ENCODE measurements around the gene ITCH. TPM values are rescaled to one million over a fixed set of nuclear protein-coding genes. Genes with fewer than 3 reads are reported as not detected.

Gene ITCH
- total and polyA plus RNA-seq, 2 of the 8 experiments (the other 6 are each of a cell fraction or from before 2014, with no cell fraction given): 3.9 to 45.2 TPM

DNA sequence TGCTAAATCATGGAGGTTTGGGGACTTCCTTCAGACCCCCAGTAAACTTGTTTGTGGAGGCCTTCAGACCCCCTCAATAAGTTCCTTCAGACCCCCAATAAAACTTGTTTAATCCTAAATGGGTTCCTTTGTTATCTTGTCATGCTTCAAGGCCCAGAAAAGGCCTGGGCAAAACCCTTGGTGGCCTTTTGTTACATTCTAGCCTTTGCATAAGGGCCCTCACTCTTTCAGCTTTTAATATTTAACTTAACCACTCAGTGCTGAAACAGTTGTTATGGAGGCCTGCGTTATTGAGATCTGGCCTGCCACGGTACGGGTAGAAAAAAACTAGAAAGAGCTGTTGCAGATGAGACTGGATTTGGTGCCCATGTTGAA is 148.8 kb downstream of the ITCH start:
- Histone ChIP-seq H3K4ac (replicated peaks; ENCODE audit: insufficient read length, low read depth, low read length) (no peak overlapping the region), H3K4me3 (ENCODE audit: extremely low read depth in 1 of 4, insufficient read depth in 2 of 4, low read depth in 3 of 4, low read length in 4 of 4) (no peak overlapping the region), H4K8ac (ENCODE audit: extremely low read depth, insufficient read depth, low read length) (no peak overlapping the region), H3K79me2 (ENCODE audit: control insufficient read depth in 1 of 2, insufficient read depth in 2 of 2, low read length in 2 of 2) (peaks cover 0 to 2% of the 10 kb centered on the region in 2 experiments; a peak in 2 of 4 replicates), H2AFZ (ENCODE audit: low read length) (no peak overlapping the region), H2BK12ac (ENCODE audit: low read depth, low read length) (no peak overlapping the region), H4K5ac (ENCODE audit: insufficient read length, low read depth, low read length) (no peak overlapping the region), H3K23me2 (ENCODE audit: low read depth, low read length) (peaks cover 9% of the 10 kb centered on the region), H2BK5ac (ENCODE audit: low read depth, low read length) (no peak overlapping the region), H2AK5ac (ENCODE audit: low read depth, low read length) (no peak overlapping the region), H3K4me2 (ENCODE audit: insufficient read depth in 1 of 2, low read depth in 2 of 2, low read length in 2 of 2) (no peak overlapping the region), H2BK15ac (ENCODE audit: low read length) (no peak overlapping the region), H3K56ac (replicated peaks; ENCODE audit: insufficient read length, low read depth, low read length) (no peak overlapping the region), H4K20me1 (replicated peaks in 1 of 2; ENCODE audit: control insufficient read depth in 1 of 2, insufficient read depth in 2 of 2, low read length in 2 of 2) (peaks cover 3% of the 10 kb centered on the region in 2 experiments), H3K79me1 (ENCODE audit: low read depth, low read length) (no peaks in the 10 kb centered on the region), H2BK20ac (ENCODE audit: low read length) (no peak overlapping the region), H3K9ac (replicated peaks in 1 of 4; ENCODE audit: extremely low read depth in 1 of 4, low read depth in 3 of 4, low read length in 3 of 4) (no peak overlapping the region), H2BK120ac (replicated peaks; ENCODE audit: low read depth, low read length) (no peak overlapping the region), H3K4me1 (replicated peaks in 1 of 4; ENCODE audit: control insufficient read depth in 3 of 4, insufficient read depth in 4 of 4, low read length in 3 of 4) (peaks cover 0 to 3% (median 3%) of the 10 kb centered on the region in 4 experiments; a peak in 3 of 7 replicates), H3K27ac (ENCODE audit: low read depth, low read length) (no peak overlapping the region), H3K9me3 (ENCODE audit: insufficient read depth in 2 of 2, low read depth in 1 of 2, low read length in 1 of 2) (no peaks in the 10 kb centered on the region), H3K18ac (ENCODE audit: extremely low read depth, low read length) (no peak overlapping the region), H3K27me3 (replicated peaks in 1 of 4; ENCODE audit: control insufficient read depth in 3 of 4, extremely low read depth in 1 of 4, insufficient read depth in 3 of 4, low read length in 3 of 4) (no peaks in the 10 kb centered on the region), H4K91ac (replicated peaks; ENCODE audit: insufficient read length, low read length) (no peak overlapping the region), H3K36me3 (ENCODE audit: control insufficient read depth in 2 of 4, insufficient read depth in 4 of 4, low read length in 3 of 4) (peaks cover 0 to 17% (median 5%) of the 10 kb centered on the region in 4 experiments; a peak in 2 of 8 replicates), H3K14ac (ENCODE audit: insufficient read length) (no peak overlapping the region), H3K23ac (ENCODE audit: insufficient read length) (no peak overlapping the region)
- ChIA-PET POLR2A (ENCODE audit: partially characterized antibody) (no interaction called here), CTCF (ENCODE audit: partially characterized antibody) (interaction anchor here (0.6 to 1.6 kb wide), 3 partner anchors 11 to 47 kb away, joined by 3 to 5 read pairs (median 3); no protein-coding TSS in a partner anchor)
- FAIRE-seq (no peak), DNase-seq (ENCODE audit: low read depth in 1 of 2, low spot score in 2 of 2) (no peak)
- 94% methylated on average over 3 of the region's 3 CpGs; no CpG with 5 or more reads in 1 of the 2 experiments for WGBS, 2 experiments (ENCODE audit: extremely low coverage in 1 of 2, insufficient coverage in 1 of 2, insufficient read length in 1 of 2, insufficient replicate concordance in 2 of 2, low coverage in 1 of 2, low lambda C conversion rate in 2 of 2, missing lambda C conversion rate in 1 of 2)
- no peak for TF ChIP-seq EGR1 (IDR thresholded peaks at IDR 0.05; ENCODE audit: borderline replicate concordance, low read depth, low read length)
- TF ChIP-seq, protein P1, sequence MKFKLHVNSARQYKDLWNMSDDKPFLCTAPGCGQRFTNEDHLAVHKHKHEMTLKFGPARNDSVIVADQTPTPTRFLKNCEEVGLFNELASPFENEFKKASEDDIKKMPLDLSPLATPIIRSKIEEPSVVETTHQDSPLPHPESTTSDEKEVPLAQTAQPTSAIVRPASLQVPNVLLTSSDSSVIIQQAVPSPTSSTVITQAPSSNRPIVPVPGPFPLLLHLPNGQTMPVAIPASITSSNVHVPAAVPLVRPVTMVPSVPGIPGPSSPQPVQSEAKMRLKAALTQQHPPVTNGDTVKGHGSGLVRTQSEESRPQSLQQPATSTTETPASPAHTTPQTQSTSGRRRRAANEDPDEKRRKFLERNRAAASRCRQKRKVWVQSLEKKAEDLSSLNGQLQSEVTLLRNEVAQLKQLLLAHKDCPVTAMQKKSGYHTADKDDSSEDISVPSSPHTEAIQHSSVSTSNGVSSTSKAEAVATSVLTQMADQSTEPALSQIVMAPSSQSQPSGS (IDR thresholded peaks at IDR 0.05; ENCODE audit: low read length): no peak
- no peak for TF ChIP-seq TEAD4 (IDR thresholded peaks at IDR 0.05; ENCODE audit: low read depth, low read length)
- TF ChIP-seq RFX5 (IDR thresholded peaks at IDR 0.05; ENCODE audit: borderline replicate concordance, low read depth, low read length): no peak
- TF ChIP-seq SAP30 (IDR thresholded peaks at IDR 0.05; ENCODE audit: insufficient read depth, insufficient replicate concordance, low read length): no peak
- no peak for TF ChIP-seq KDM4A (IDR thresholded peaks at IDR 0.05; ENCODE audit: low read depth, low read length, severe bottlenecking)
- TF ChIP-seq EP300 (IDR thresholded peaks at IDR 0.05; ENCODE audit: borderline replicate concordance in 1 of 2, low read depth in 2 of 2, low read length in 2 of 2): no peak
- no peak for TF ChIP-seq NANOG (IDR thresholded peaks at IDR 0.05; ENCODE audit: insufficient read depth, low read depth, low read length, poor library complexity, severe bottlenecking)
- TF ChIP-seq TCF12 (IDR thresholded peaks at IDR 0.05; ENCODE audit: low read depth, low read length): no peak
- TF ChIP-seq SP1 (IDR thresholded peaks at IDR 0.05; ENCODE audit: low read depth, low read length): no peak
- no peak for TF ChIP-seq JUN (IDR thresholded peaks at IDR 0.05; ENCODE audit: low read depth, low read length)
- no peak for TF ChIP-seq SP2 (IDR thresholded peaks at IDR 0.05; ENCODE audit: low read length)
- no peak for TF ChIP-seq CHD1 (IDR thresholded peaks at IDR 0.05; ENCODE audit: low read depth, low read length)
